Stimulated activated CD8-positive, alpha-beta memory T cell treated with anti-CD3 and anti-CD28 coated beads, Interleukin-7, amount 100 ng/mL, for 48 hours (primary cell): ENCODE results near the gene TUB.

ENCODE experiments used
- DNase-seq, 2 donors: peaks; one replicate each; pipeline ENCODE4 v3.0.0-alpha.2; 2020; ENCODE audit warnings: low read depth in 1 of 2; ENCODE audit errors: extremely low read depth in 1 of 2

Gene TUB

GRCh38 chr11:8045839-8046238 is 35.2 kb upstream of the TUB start:
- no peak for DNase-seq

GRCh38 chr11:8047382-8047781 is 33.6 kb upstream of the TUB start:
- DNase-seq, result no peak

- DNase-seq, result no peak
Observed at GRCh38 chr11:8049084-8049483, 31.9 kb upstream of the TUB start.

GRCh38 chr11:8055091-8055835 is 25.7 kb upstream of the TUB start:
- no peak for DNase-seq

GRCh38 chr11:8055836-8056526 is 25.0 kb upstream of the TUB start:
- no peak for DNase-seq

GRCh38 chr11:8056810-8057463 is 24.1 kb upstream of the TUB start:
- DNase-seq, result no peak

GRCh38 chr11:8058216-8058615 is 22.8 kb upstream of the TUB start:
- no peak for DNase-seq

GRCh38 chr11:8059030-8059429 is 22.0 kb upstream of the TUB start:
- DNase-seq, result no peak

GRCh38 chr11:8059571-8060011 is 21.4 kb upstream of the TUB start:
- DNase-seq, result no peak

GRCh38 chr11:8060146-8060719 is 20.8 kb upstream of the TUB start:
- DNase-seq, result no peak

- no peak for DNase-seq
Observed at GRCh38 chr11:8060801-8061554, 20.0 kb upstream of the TUB start.

- DNase-seq, result no peak
Observed at GRCh38 chr11:8061555-8062428, 19.2 kb upstream of the TUB start.

GRCh38 chr11:8062781-8063257 is 18.2 kb upstream of the TUB start:
- no peak for DNase-seq

- DNase-seq, result no peak
Observed at GRCh38 chr11:8063324-8063723, 17.7 kb upstream of the TUB start.

GRCh38 chr11:8065031-8065430 is 16.0 kb upstream of the TUB start:
- DNase-seq, result no peak

GRCh38 chr11:8066036-8066910 is 14.7 kb upstream of the TUB start:
- no peak for DNase-seq

GRCh38 chr11:8066911-8067455 is 14.0 kb upstream of the TUB start:
- no peak for DNase-seq

- no peak for DNase-seq
Observed at GRCh38 chr11:8067567-8067928, 13.5 kb upstream of the TUB start.
